ENCODE measurements around the gene ORMDL2.
A peak's percentile ranks its signal among the peaks of the same experiment; 100 is the strongest.

ORMDL2 gene, protein sequence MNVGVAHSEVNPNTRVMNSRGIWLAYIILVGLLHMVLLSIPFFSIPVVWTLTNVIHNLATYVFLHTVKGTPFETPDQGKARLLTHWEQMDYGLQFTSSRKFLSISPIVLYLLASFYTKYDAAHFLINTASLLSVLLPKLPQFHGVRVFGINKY

DNA sequence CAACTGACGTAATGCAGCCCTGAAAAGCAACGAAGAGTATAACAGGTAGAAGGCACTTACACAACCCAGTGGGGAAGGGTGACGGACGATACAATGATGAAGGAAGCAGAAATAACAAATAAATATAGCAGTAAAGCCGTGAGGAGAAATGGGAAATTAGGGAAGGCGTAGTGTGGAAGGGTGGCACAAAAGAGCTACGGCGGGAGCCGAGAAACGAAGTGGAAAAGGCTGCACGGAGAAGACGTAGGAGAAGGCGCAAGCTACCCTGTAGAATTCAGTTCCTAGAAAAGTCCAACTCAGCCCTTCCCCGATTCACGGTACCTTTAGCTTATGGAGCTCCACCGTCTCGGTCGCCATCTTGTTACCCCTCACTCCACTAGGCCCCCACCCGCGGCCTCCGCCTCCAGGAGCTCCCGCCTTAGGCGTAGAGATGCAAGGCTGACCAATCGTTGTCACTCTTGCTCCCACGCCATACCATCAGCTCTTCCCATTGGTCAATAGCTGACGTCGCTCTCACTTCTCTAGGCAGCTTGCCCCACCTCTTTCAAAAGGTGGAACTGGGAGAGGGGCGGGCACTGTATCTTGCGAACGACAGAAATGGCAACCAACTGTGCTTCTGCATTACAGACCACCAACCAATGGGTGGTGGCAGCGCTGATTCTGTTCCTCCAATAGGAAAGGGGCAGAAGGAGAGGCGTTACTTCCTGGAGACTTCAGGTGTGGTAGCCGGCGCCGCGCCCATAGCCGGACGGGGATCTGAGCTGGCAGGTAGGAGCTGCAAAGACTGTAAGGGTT, at the start of gene ORMDL2, which contains the start of gene SARNP:
TSS of gene ORMDL2 (plus strand) at position 697 of the 795 bp plus-strand sequence. CDS start 959 bp downstream, outside the sequence.
TSS of gene SARNP (minus strand) at position 380 of the 795 bp plus-strand sequence. CDS start at position 357, 23 bp downstream.
- intact Hi-C loops (cut with DNase I): loop anchor here (5.0 kb wide), 1 partner anchor 75 kb away; the partner anchor contains the start of gene GDF11

GRCh38 chr12:55771736-55772135, 46.1 kb upstream of the ORMDL2 start:
- intact Hi-C loops (cut with DNase I): no loop called here
- DNase-seq: no peak

More for the DNA sequence above, at the start of gene ORMDL2, which contains the start of gene SARNP:
- peak; percentile 94 to 100 (median 99) for DNase-seq

DNA sequence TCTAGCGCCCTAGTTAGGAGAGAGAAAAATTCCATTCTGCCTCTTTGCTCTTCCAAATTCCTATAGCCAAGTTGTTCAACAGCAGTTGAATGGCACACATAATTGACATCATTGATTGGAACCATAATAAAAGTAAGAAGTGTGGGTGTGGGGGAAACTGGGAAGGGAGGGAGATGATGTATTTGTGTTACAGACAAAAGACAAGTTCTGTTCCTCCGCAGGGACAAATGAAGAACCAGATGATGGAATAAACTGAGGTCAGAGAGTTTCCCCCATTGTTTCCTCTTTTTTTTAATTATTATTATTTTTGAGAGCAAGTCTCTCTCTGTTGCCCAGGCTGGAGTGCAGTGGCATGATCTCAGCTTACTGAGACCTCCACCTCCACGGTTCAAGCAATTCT, 40.0 kb upstream of the ORMDL2 start:
- intact Hi-C loops (cut with DNase I): no loop called here
- peak in 1 of 42 donors; percentile 6 for DNase-seq

DNA sequence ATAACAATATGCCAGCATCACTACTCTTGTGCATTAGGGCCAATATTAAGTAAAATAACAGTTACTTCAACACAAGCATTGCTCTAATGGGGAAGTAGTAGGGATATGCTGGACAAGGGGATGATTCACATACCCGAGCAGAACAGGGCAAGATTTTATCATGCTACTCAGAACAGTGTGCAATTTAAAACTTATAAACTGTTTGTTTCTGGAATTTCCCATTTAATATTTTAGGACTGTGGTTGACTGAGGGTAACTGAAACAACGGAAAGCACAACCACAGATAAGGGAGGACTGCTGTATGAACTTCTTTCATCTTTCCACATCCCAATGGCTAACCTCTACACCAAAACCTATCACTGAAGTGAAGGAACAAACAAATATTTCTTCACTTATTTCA, 37.2 kb upstream of the ORMDL2 start:
- intact Hi-C loops (cut with DNase I): no loop called here
- DNase-seq: no peak

- intact Hi-C loops (cut with DNase I): no loop called here
- DNase-seq: no peak
These were observed 29.3 kb upstream of the ORMDL2 start for GRCh38 chr12:55788546-55788945.

GRCh38 chr12:55789171-55789570, 28.7 kb upstream of the ORMDL2 start:
- intact Hi-C loops (cut with DNase I): no loop called here
- no peak for DNase-seq

DNA sequence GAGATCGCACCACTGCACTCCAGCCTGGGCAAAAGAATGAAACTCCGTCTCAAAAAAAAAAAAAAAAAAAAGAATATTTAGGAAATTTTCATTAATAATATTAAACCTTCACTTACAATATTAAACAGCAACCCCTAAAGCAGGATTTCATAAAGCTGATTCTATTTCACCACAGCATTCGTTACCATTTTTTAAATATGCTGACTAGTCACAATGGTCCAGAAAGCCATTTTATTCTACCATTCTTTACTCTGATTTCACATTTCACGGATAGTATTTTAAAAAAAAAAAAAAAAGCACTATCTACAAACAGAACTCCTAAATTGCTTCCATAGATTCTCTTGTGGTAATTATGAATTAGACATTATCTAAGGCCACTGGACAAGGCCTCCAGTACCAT, 27.9 kb upstream of the ORMDL2 start:
- intact Hi-C loops (cut with DNase I): no loop called here
- DNase-seq: no peak

DNA sequence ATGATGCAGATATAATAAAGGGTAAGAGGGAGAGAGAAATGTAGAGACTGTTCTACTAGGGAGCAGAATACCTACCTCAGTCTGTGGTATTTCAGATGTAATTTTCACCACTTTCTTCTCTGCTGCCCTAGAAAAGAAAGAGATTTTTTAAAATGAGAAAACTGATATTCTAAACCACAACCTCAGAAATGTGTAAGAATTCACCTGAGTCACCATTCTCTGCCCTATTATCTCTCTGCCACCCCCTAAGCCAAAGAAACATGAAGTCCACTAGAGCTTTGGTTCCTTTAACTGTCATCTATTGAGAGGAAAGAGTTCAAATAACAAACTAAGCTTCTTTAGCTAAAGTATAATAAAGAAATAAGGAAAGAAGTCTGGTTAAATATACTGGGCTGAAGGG, 21.9 kb upstream of the ORMDL2 start:
- intact Hi-C loops (cut with DNase I): loop anchor here (5.0 kb wide), 1 partner anchor 59 kb away; no protein-coding TSS in a partner anchor
- no peak for DNase-seq

DNA sequence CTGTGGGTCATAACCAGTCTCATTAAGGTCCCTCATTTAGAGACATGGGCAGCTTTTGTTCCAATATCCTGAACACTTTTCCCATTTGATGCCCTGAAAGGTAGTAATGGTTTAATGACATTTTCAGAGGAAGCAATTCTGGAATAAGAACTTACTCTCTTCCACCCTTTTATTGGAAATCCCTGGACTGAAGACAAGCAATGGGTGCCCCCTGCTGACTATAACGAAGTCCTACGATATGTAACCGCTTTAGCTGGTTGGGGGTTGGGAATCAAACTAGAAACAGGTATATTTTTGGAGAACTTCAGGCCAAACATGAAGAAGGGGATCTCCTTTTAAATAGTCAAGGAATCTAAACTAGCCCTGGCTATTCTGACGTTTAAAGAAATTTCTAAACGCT, 20.8 kb upstream of the ORMDL2 start:
- intact Hi-C loops (cut with DNase I): loop anchor here (5.0 kb wide), 1 partner anchor 60 kb away; no protein-coding TSS in a partner anchor
- DNase-seq: peak in 35 of 42 donors; percentile 12 to 78 (median 53)

GRCh38 chr12:55797550-55797949, 20.3 kb upstream of the ORMDL2 start:
- intact Hi-C loops (cut with DNase I): loop anchor here (5.0 kb wide), 1 partner anchor 60 kb away; no protein-coding TSS in a partner anchor
- DNase-seq: no peak

DNA sequence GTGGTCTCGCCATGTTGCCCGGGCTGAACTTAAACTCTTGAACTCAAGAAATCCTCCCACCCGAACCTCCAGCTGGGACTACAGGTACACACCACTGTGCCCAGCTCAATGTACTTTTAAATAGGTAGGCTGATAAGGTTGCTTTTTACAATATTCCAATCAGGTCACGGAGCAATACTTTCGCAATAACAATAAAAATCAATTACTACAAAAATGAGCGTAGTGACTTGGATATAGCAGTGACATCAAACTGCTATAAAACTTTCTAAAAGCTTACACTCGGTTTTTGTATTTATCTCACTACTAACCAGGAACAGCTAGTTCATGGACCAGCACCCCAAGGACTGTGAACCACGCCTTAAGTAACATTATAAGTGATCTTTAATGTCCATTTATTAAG, 10.9 kb upstream of the ORMDL2 start:
- intact Hi-C loops (cut with DNase I): no loop called here
- no peak for DNase-seq

DNA sequence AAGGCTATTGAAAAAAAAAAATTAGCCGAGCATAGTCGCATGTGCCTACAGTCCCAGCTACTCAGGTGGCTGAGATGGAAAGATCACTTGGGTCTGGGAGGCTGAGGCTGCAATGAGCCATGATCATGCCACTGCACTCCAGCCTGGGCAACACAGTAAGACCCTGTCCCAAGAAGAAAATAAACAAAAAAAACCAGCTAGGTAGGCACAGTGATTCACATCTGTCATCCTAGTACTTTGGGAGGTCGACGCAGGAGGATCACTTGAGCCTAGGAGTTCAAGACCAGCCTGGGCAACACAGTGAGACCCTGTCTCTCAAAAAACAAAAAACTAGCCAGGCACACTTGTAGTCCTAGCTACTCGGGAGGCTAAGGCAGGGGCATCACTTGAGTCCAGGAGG, 8.6 kb upstream of the ORMDL2 start:
- intact Hi-C loops (cut with DNase I): no loop called here
- DNase-seq: no peak

GRCh38 chr12:55812088-55812487, 5.8 kb upstream of the ORMDL2 start:
- intact Hi-C loops (cut with DNase I): no loop called here
- DNase-seq: no peak

- intact Hi-C loops (cut with DNase I): no loop called here
These were observed 3.6 kb upstream of the ORMDL2 start for GRCh38 chr12:55814257-55814656.

DNA sequence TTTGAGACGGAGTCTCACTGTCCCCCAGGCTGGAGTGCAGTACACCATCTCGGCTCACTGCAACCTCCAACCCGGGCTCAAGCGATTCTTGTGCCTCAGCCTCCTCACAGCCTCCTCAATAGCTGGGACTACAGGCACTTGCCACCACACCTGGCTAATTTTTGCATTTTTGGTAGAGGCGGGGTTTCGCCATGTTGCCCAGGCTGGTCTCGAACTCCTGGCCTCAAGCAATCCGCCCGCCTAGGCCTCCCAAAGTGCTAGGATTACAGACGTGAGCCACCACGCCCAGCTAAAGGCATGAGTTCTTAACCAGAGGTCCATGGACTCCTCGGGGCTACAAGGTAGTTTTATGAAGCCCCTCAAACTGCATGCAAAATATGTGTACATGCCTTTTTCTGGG, 2.4 kb upstream of the ORMDL2 start:
- intact Hi-C loops (cut with DNase I): loop anchor here (5.0 kb wide), 1 partner anchor 73 kb away; the partner anchor contains the start of gene GDF11
- DNase-seq: peak in 1 of 42 donors; percentile 33

More at GRCh38 chr12:55814257-55814656, 3.6 kb upstream of the ORMDL2 start:
- DNase-seq: no peak

- intact Hi-C loops (cut with DNase I): loop anchor here (5.0 kb wide), 1 partner anchor 75 kb away; the partner anchor contains the start of gene GDF11
These were observed 928 bp upstream of the ORMDL2 start for GRCh38 chr12:55816881-55817344.

GRCh38 chr12:55818140-55818728, 393 bp downstream of the ORMDL2 start:
- intact Hi-C loops (cut with DNase I): loop anchor here (5.0 kb wide), 1 partner anchor 76 kb away; the partner anchor contains the start of gene GDF11
- peak in 2 of 42 donors; percentile 32 to 81 for DNase-seq

More at GRCh38 chr12:55816881-55817344, 928 bp upstream of the ORMDL2 start:
- peak in 11 of 42 donors; percentile 7 to 63 (median 32) for DNase-seq

- peak in 1 of 42 donors; percentile 41 for DNase-seq
- intact Hi-C loops (cut with DNase I): loop anchor here (5.0 kb wide), 1 partner anchor 77 kb away; the partner anchor contains the start of gene GDF11
These were observed 1.0 kb downstream of the ORMDL2 start for GRCh38 chr12:55818886-55819285.

GRCh38 chr12:55820679-55821078, 2.8 kb downstream of the ORMDL2 start:
- intact Hi-C loops (cut with DNase I): no loop called here

More at GRCh38 chr12:55820679-55821078, 2.8 kb downstream of the ORMDL2 start:
- DNase-seq: peak in 1 of 42 donors; percentile 12
